HCT116 (cell line): ENCODE measurements around the gene DNAL4. TPM values are rescaled to one million over a fixed set of nuclear protein-coding genes. Genes with fewer than 3 reads are reported as not detected.

Source experiments
- ATAC-seq: fragments of 200-7000 bp; cut with Tn5 transposase; 2 replicates; pipeline ENCODE4 v1.9.1; 2020; ENCODE audit warnings: mild to moderate bottlenecking, moderate library complexity
- BruUV-seq: library from RNA; stranded (reverse); fragments of 400-500 nt; replicated peaks from 2 replicates; lab custom pipeline; 2021; lab: Mats Ljungman, UMichigan
- CTCF ChIA-PET: fragments of 300-600 bp; sonication (Branson Sonifier 250); formaldehyde crosslinking; loops from one replicate; lab custom pipeline; 2021; ENCODE audit warnings: antibody characterized with exemption; lab: Charles Lee
- POLR2A ChIA-PET: fragments of 300-600, 350-600 bp; sonication (Branson Sonifier 250); formaldehyde crosslinking; loops from one replicate; lab custom pipeline; 2021; ENCODE audit warnings: antibody characterized with exemption; lab: Charles Lee
- RAD21 ChIA-PET, 2 experiments: fragments of 300-600 bp; sonication (Branson Sonifier 250); formaldehyde crosslinking; loops; one replicate each; lab custom pipeline; 2023; ENCODE audit warnings: low total read pairs in 2 of 2; ENCODE audit not compliant: uncharacterized antibody in 2 of 2, unreplicated experiment in 2 of 2, low non-redundant PET in 1 of 2; lab: Charles Lee
- DNase-seq: peaks from one replicate; pipeline ENCODE4 v3.0.0-alpha.2; 2010; ENCODE audit warnings: low read depth, low spot score
- H2AFZ ChIP-seq: fragments of 200-600 bp; shearing (Covaris generic), sonication (generic); 2 replicates; pipeline ENCODE4 v1.6.1; 2017; ENCODE audit warnings: low read depth, mixed run types, mixed read lengths, antibody characterized with exemption, low read length; ENCODE audit not compliant: poor library complexity, severe bottlenecking
- H3K27ac ChIP-seq: 2 replicates; pipeline ENCODE4 v1.5.1; 2012; ENCODE audit warnings: low read depth, low read length
- H3K27me3 ChIP-seq: fragments of 200-600 bp; sonication (generic); 2 replicates; pipeline ENCODE4 v1.6.1; 2016; ENCODE audit warnings: mixed run types, low read length, mixed read lengths; ENCODE audit not compliant: insufficient read depth
- H3K36me3 ChIP-seq, 2 experiments: fragments of 200-500 bp in 1 of 2; fragments of 200-600 bp in 1 of 2; sonication (Bioruptor generic) in 1 of 2; sonication (generic) in 1 of 2; 2 replicates each; pipeline versions ENCODE4 v1.5.1 to v1.6.1; 2014 to 2016; ENCODE audit warnings: low read length in 2 of 2, inconsistent platforms in 1 of 2, mixed read lengths in 1 of 2, mixed run types in 1 of 2; ENCODE audit not compliant: insufficient read depth in 2 of 2, control insufficient read depth in 1 of 2
- H3K4me1 ChIP-seq, 2 experiments: fragments of 200-600 bp in 1 of 2; sonication (generic) in 1 of 2; 2 replicates each; pipeline versions ENCODE4 v1.5.1 to v1.6.1; 2012 to 2017; ENCODE audit warnings: low read length in 2 of 2, inconsistent platforms in 1 of 2, mild to moderate bottlenecking in 1 of 2, mixed read lengths in 1 of 2, mixed run types in 1 of 2, moderate library complexity in 1 of 2; ENCODE audit not compliant: insufficient read depth in 2 of 2, control insufficient read depth in 1 of 2
- H3K4me2 ChIP-seq: fragments of 200-600 bp; sonication (generic); 2 replicates; pipeline ENCODE4 v1.6.1; 2017; ENCODE audit warnings: mixed run types, low read length, mixed read lengths
- H3K4me3 ChIP-seq, 2 experiments: fragments of 200-600 bp in 1 of 2; sonication (generic) in 1 of 2; replicated peaks in 1 of 2; 2 replicates each; pipeline ENCODE4 v1.5.1; 2011 to 2016; ENCODE audit warnings: low read length in 2 of 2, control low read depth in 1 of 2, low read depth in 1 of 2, mild to moderate bottlenecking in 1 of 2, mixed read lengths in 1 of 2, mixed run types in 1 of 2
- H3K79me2 ChIP-seq: fragments of 200-600 bp; sonication (generic); 2 replicates; pipeline ENCODE4 v1.6.1; 2017; ENCODE audit warnings: mild to moderate bottlenecking, mixed run types, low read length, moderate library complexity, mixed read lengths; ENCODE audit not compliant: insufficient read depth
- H3K9ac ChIP-seq: fragments of 200-600 bp; sonication (generic); 2 replicates; pipeline ENCODE4 v1.6.1; 2016; ENCODE audit warnings: low read length, mixed read lengths
- H3K9me2 ChIP-seq: fragments of 200-600 bp; sonication (generic), shearing (Covaris generic); 2 replicates; pipeline ENCODE4 v1.6.1; 2017; ENCODE audit warnings: mixed run types, mild to moderate bottlenecking, moderate library complexity; ENCODE audit not compliant: insufficient read depth
- H3K9me3 ChIP-seq, 2 experiments: fragments of 200-500 bp in 1 of 2; fragments of 200-600 bp in 1 of 2; sonication (Bioruptor generic) in 1 of 2; sonication (generic) in 1 of 2; 2 replicates each; pipeline ENCODE4 v1.6.1; 2014 to 2017; ENCODE audit warnings: low read length in 2 of 2, mixed read lengths in 2 of 2, inconsistent platforms in 1 of 2, low read depth in 1 of 2, mild to moderate bottlenecking in 1 of 2, mixed run types in 1 of 2, moderate library complexity in 1 of 2; ENCODE audit not compliant: control insufficient read depth in 1 of 2, insufficient read depth in 1 of 2
- H4K20me1 ChIP-seq: fragments of 200-600 bp; sonication (generic), shearing (Covaris generic); 2 replicates; pipeline ENCODE4 v1.6.1; 2017; ENCODE audit warnings: mixed run types, mild to moderate bottlenecking, moderate library complexity; ENCODE audit not compliant: insufficient read depth
- EZH2phosphoT487 ChIP-seq: fragments of 200-600 bp; IDR thresholded peaks from 2 replicates; pipeline ENCODE4 v1.6.1; 2018; ENCODE audit warnings: antibody characterized with exemption, borderline replicate concordance
- RAD21 ChIP-seq: IDR thresholded peaks from 2 replicates; pipeline ENCODE4 v1.6.1; 2012; ENCODE audit warnings: low read depth, mild to moderate bottlenecking
- SP1 ChIP-seq: IDR thresholded peaks from 2 replicates; pipeline ENCODE4 v1.6.1; 2012; ENCODE audit warnings: low read depth
- SRF ChIP-seq: IDR thresholded peaks from 2 replicates; pipeline ENCODE4 v1.6.1; 2012; ENCODE audit warnings: low read depth
- ZNF274 ChIP-seq: fragments of 200-500 bp; sonication (Bioruptor generic); IDR thresholded peaks from 2 replicates; pipeline ENCODE4 v1.6.1; 2014; ENCODE audit warnings: mild to moderate bottlenecking, low read depth, low read length, inconsistent platforms
- intact Hi-C: fragments of 100-400 bp; cut with micrococcal nuclease; formaldehyde crosslinking; loops from 2 replicates; pipeline ENCODE4 v1.10.0; 2022
- total RNA-seq: library from RNA; stranded (reverse); gene quantifications from one replicate; pipeline ENCODE4 v1.2.1, GENCODE V29; 2021; ENCODE audit not compliant: unreplicated experiment
- TF ChIP-seq, protein P1 (sequence below), 3 experiments: fragments of 200-600 bp in 1 of 3; sonication (generic) in 1 of 3; IDR thresholded peaks in 2 of 3; conservative IDR thresholded peaks in 1 of 3; 2 replicates each; pipeline ENCODE4 v1.5.1; 2012 to 2017; ENCODE audit warnings: low read depth in 2 of 3, low read length in 2 of 3, antibody characterized with exemption in 1 of 3, borderline replicate concordance in 1 of 3, control low read depth in 1 of 3, mild to moderate bottlenecking in 1 of 3, mixed read lengths in 1 of 3, mixed run types in 1 of 3, moderate library complexity in 1 of 3; ENCODE audit not compliant: insufficient read depth in 1 of 3
- TF ChIP-seq, protein P2 (sequence below): IDR thresholded peaks from 2 replicates; pipeline ENCODE4 v1.6.1; 2012; ENCODE audit warnings: low read depth

DNAL4 gene
- total RNA-seq, 1 experiment from 2014 or later = 18.3 TPM

DNA sequence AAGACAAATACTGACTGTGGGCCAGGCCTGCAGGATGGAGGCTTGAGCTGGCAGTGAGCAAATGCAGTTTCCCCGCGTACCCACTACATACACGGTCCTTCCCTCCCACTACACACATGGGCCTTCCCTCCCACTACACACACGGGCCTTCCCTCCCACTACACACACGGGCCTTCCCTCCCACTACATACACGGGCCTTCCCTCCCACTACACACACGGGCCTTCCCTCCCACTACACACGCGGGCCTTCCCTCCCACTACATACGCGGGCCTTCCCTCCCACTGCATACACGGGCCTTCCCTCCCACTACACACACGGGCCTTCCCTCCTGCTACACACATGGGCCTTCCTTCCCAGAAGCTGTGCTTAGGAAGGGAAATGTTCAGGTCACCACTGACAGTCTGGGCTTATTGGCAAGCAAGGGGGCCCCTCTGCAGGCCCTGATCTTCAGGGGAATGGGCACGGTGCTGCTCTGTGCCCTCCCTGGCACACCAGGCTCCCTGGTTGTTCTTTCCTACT lies 10.8 kb downstream of the DNAL4 start (continued):
- TF ChIP-seq EZH2phosphoT487 = no peak

DNA sequence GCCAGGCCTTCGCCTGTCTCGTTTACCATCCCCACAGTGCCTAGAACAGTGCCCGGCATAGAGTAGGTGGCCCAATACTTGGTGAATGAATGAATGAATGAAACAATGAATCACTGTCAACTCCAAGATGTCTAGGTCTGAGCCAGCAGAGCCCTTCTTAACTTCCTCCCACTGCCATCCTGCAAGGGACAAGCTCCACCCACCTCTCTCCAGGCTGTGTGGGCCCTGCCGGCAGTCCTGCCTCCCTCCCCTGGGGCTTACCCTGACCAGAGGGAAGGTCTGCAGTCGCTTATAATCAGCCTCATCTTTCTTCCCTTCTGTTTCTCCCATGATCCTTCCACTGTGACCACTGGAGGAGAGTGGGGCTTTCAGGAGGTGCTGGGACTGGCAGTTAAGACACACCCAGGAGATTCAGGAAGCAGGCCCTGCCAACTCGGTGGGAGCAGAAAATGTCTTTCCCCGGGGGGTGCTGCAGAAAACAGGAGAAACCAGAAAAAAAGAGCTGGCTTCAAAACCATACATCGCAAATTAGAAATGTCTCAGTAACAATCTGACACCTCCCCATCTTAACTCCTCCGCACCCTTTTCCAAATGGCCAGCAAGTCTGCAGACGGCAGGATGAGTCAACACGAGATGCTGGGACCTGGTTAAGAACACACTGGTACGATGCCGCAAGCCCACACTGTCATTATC lies 11.4 kb downstream of the DNAL4 start:
- no peaks in the 10 kb centered on the region for H4K20me1 ChIP-seq
- DNase-seq (no peak), ATAC-seq (no peak)
- no peaks in the 10 kb centered on the region for H3K36me3 ChIP-seq
- no peak overlapping the region for H3K9ac ChIP-seq
- H3K4me1 ChIP-seq = no peaks in the 10 kb centered on the region
- no peak overlapping the region for H2AFZ ChIP-seq
- no peaks in the 10 kb centered on the region for H3K9me2 ChIP-seq
- H3K4me3 ChIP-seq = no peak overlapping the region
- H3K27me3 ChIP-seq = no peaks in the 10 kb centered on the region
- intact Hi-C loops = no loop called here
- TF ChIP-seq, protein P1, sequence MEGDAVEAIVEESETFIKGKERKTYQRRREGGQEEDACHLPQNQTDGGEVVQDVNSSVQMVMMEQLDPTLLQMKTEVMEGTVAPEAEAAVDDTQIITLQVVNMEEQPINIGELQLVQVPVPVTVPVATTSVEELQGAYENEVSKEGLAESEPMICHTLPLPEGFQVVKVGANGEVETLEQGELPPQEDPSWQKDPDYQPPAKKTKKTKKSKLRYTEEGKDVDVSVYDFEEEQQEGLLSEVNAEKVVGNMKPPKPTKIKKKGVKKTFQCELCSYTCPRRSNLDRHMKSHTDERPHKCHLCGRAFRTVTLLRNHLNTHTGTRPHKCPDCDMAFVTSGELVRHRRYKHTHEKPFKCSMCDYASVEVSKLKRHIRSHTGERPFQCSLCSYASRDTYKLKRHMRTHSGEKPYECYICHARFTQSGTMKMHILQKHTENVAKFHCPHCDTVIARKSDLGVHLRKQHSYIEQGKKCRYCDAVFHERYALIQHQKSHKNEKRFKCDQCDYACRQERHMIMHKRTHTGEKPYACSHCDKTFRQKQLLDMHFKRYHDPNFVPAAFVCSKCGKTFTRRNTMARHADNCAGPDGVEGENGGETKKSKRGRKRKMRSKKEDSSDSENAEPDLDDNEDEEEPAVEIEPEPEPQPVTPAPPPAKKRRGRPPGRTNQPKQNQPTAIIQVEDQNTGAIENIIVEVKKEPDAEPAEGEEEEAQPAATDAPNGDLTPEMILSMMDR (IDR thresholded peaks at IDR 0.05 in 2 of 3, conservative IDR thresholded peaks at IDR 0.05 in 1 of 3; ENCODE audit: borderline replicate concordance in 1 of 3, insufficient read depth in 1 of 3, low read depth in 2 of 3, low read length in 2 of 3) = no peak
- POLR2A ChIA-PET = no interaction called here
- H3K9me3 ChIP-seq = no peaks in the 10 kb centered on the region
- CTCF ChIA-PET = interaction anchor here (1.0 kb wide), 1 partner anchor 13 kb away, joined by 3 read pairs; no protein-coding TSS in a partner anchor
- no peak overlapping the region for H3K4me2 ChIP-seq
- RAD21 ChIA-PET = no interaction called here
- H3K27ac ChIP-seq = no peak overlapping the region
- H3K79me2 ChIP-seq = no peaks in the 10 kb centered on the region
- no TSS peak for BruUV-seq

DNA sequence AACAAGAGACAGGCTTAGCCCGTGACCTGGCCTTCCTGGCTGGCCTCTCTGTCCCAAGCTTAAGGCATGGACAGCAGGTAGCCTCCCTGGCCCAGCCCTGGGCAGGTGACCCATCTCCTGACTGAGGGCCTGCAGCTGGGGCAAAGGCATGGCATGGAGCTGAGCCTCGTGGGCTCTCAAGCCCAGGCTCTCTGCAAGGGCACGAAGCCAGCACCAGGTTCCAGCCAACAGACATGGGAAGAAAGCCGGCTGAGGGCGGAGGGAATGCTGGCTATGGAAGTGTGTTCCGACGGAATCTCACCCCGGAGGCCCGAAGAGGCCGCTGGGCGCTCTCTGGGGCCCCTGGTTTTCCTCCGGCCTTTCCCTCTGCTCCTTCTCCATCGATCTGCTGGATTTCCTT lies 12.9 kb downstream of the DNAL4 start:
- Histone ChIP-seq H3K4me1 (no peaks in the 10 kb centered on the region), H4K20me1 (no peaks in the 10 kb centered on the region), H3K4me3 (no peak overlapping the region), H3K9me3 (no peaks in the 10 kb centered on the region), H3K27me3 (no peaks in the 10 kb centered on the region), H2AFZ (no peak overlapping the region), H3K27ac (no peak overlapping the region), H3K9me2 (no peaks in the 10 kb centered on the region), H3K79me2 (no peaks in the 10 kb centered on the region), H3K36me3 (no peaks in the 10 kb centered on the region), H3K4me2 (no peak overlapping the region), H3K9ac (no peak overlapping the region)
- ChIA-PET CTCF (interaction anchor here (0.7 kb wide), 1 partner anchor 12 kb away, joined by 3 read pairs; no protein-coding TSS in a partner anchor), POLR2A (no interaction called here), RAD21 (no interaction called here)
- intact Hi-C loops = no loop called here
- DNase-seq = no peak
- no peak for ATAC-seq
- no TSS peak for BruUV-seq
- TF ChIP-seq EZH2phosphoT487 = no peak
- no peak for TF ChIP-seq SRF
- TF ChIP-seq ZNF274 = no peak
- TF ChIP-seq, protein P2, sequence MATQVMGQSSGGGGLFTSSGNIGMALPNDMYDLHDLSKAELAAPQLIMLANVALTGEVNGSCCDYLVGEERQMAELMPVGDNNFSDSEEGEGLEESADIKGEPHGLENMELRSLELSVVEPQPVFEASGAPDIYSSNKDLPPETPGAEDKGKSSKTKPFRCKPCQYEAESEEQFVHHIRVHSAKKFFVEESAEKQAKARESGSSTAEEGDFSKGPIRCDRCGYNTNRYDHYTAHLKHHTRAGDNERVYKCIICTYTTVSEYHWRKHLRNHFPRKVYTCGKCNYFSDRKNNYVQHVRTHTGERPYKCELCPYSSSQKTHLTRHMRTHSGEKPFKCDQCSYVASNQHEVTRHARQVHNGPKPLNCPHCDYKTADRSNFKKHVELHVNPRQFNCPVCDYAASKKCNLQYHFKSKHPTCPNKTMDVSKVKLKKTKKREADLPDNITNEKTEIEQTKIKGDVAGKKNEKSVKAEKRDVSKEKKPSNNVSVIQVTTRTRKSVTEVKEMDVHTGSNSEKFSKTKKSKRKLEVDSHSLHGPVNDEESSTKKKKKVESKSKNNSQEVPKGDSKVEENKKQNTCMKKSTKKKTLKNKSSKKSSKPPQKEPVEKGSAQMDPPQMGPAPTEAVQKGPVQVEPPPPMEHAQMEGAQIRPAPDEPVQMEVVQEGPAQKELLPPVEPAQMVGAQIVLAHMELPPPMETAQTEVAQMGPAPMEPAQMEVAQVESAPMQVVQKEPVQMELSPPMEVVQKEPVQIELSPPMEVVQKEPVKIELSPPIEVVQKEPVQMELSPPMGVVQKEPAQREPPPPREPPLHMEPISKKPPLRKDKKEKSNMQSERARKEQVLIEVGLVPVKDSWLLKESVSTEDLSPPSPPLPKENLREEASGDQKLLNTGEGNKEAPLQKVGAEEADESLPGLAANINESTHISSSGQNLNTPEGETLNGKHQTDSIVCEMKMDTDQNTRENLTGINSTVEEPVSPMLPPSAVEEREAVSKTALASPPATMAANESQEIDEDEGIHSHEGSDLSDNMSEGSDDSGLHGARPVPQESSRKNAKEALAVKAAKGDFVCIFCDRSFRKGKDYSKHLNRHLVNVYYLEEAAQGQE = no peak
- TF ChIP-seq SP1 = no peak
- TF ChIP-seq, protein P1 (IDR thresholded peaks at IDR 0.05 in 2 of 3, conservative IDR thresholded peaks at IDR 0.05 in 1 of 3; ENCODE audit: borderline replicate concordance in 1 of 3, insufficient read depth in 1 of 3, low read depth in 2 of 3, low read length in 2 of 3) = no peak
- no peak for TF ChIP-seq RAD21
